Esophagus squamous epithelium (tissue), 4 donors: Measurements from ENCODE around the gene GABRG3.

ENCODE experiments used
- CTCF ChIP-seq, 6 experiments: fragments of 450-650 bp in 4 of 6; fragments of 200-600 bp in 2 of 6; sonication (generic) in 2 of 6; IDR thresholded peaks; one replicate each; pipeline ENCODE4 v1.5.1; 2016 to 2019; ENCODE audit warnings: antibody characterized with exemption in 6 of 6, mild to moderate bottlenecking in 4 of 6, moderate library complexity in 4 of 6
- POLR2A ChIP-seq, 4 donors: fragments of 450-650 bp; IDR thresholded peaks; one replicate each; pipeline ENCODE4 v1.6.1; 2017; ENCODE audit warnings: antibody characterized with exemption in 4 of 4, mild to moderate bottlenecking in 4 of 4, moderate library complexity in 3 of 4

GRCh38 chr15:27408428-27408827 lies 437.4 kb downstream of the GABRG3 start:
- no peak for TF ChIP-seq POLR2A (IDR thresholded peaks at IDR 0.05)
- no peak for TF ChIP-seq CTCF (IDR thresholded peaks at IDR 0.05)
